LoVo (cell line): ENCODE results near the gene VPS4B.
"Not testable (repeated sequence)": the region's sequence is repeated elsewhere in the genome, so short reads cannot be mapped to it uniquely, and the experiment has no call there.

ENCODE experiments used
- DNase-seq: peaks from one replicate; pipeline ENCODE4 v3.0.0-alpha.2; 2016; ENCODE audit warnings: low spot score

Gene VPS4B

DNA sequence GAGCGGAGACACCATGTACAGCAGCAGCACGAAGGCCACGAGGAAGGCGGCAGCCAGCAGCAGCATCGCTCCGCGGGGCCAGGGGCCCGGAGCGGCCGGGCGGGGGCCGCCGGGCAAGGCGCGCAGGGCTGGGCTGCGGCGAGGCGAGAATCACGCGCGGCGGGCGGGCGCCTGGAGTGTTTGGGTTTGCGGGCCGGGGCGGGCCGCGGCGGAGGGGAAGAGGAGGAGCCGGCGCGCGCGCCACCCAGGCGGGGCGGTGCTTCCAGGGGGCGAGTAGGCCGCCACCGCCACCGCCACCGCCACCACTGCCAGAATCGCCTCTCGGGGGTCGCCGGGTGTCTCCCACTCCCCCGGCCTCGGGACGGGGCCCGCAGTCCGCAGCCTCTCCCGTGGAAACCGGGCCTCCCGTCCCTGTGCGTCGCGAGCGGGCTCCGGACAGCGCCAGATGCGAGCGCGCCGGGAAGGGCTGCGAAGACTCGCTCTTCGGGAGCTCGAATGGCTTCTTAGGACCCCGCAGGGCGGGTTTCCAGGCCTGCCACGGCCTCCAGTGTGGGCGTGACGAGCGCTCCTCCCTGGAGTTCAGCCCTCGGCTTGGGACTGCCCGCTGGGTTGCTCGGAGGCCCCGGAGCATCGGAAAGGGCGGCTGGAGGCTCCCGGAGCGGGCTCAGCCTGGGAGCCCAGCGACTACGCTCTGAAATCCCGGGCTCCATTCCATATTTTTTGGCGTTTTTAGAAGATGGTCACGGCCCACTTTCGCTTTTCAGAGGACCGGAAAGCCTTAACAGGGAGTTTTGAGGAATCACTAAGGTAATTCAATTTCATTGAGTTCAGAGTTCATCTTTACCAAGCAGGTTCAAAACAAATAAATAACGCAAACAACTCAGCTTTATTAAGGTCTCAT is 55.0 kb downstream of the VPS4B start, which contains the start of gene KDSR:
KDSR (minus strand) TSS at position 154 of the 901 bp plus-strand sequence; CDS start at position 66, 88 bp downstream.
- DNase-seq, result peak; percentile 94

DNA sequence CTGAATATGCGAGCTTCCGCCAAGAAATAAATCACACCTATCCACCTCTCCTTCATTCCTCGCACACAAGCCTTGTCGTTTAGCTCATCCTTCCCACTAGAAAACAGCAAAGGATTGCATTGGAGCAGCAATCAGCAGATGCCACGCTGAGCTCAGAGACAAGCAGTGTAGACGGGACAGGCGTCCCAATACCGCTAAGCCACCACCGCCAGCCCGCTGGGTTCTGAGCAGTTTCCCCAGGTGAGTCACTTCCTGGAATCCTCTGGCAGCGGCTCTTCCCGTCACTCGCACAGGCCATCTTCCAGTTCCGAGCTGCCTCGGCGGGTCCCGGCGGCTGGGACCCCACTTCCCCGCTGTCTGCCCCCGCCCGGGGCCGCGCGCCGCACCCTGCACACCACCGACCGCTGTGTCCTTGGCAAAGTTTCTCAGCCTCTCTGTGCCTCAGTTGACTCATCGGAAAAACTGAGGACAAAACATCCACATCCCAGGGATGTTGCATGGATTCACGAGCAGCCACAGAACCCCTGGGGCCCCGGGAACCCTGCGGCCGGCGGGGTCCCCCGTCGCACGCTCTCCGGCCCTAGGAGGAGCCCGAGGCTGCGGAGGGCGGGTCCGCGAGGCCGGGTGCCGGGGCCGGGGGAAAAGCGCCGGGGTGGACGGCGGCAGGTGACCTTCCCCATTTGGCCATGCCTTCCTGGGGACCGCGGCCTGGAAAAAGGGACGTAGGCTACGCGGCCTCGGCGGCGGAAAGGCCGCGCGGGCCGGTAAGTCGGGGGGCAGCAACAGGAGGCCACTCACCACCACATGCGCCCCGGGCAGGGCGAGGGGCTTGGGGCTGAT is 55.8 kb downstream of the VPS4B start:
- peak; percentile 79 for DNase-seq

DNA sequence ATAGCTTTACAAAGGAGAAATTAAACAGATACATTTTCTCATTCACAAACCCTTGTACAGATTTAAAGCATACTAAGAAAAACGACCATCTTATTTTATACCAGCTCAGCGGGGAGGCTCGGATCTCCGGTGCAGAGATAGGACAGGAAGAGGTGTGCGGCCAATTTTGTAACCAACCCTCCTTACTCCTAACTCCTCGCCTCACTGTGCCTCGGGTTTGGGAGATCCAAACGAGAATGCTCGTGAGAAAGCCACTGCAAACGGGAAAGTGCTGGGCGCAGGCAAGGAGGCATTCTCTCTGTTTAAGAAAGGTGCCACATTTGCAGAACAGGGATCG is 56.4 kb downstream of the VPS4B start:
- no peak for DNase-seq

DNA sequence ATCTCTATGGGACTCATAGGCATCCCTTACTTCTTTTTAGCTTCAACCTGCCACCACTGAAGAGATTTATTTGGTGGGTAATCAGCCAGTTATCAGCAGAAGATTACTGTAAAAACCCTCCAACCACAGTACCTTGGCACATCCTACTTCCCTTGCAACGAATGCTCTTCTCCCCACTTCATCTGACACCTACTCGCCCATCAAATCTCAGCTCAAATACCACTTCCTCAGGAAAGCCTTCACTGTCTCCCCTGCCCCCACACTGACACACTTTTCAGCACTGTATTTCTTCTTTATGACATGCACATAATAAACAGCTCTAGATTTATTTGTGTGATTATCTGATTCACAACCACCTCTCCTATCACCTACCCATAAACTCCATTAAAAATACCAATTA is 58.3 kb downstream of the VPS4B start:
- DNase-seq, result no peak

DNA sequence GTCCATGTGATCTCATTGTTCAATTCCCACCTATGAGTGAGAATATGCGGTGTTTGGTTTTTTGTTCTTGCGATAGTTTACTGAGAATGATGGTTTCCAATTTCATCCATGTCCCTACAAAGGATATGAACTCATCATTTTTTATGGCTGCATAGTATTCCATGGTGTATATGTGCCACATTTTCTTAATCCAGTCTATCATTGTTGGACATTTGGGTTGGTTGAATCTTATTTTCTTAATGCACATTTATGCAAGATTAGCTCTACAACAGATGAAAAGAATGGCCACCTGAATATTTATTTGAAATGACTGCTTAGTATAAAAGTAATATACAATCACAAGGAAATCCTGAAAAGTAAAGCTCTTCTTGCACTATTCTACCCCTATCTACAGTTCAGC is 58.9 kb downstream of the VPS4B start:
- not testable (repeated sequence) for DNase-seq

DNA sequence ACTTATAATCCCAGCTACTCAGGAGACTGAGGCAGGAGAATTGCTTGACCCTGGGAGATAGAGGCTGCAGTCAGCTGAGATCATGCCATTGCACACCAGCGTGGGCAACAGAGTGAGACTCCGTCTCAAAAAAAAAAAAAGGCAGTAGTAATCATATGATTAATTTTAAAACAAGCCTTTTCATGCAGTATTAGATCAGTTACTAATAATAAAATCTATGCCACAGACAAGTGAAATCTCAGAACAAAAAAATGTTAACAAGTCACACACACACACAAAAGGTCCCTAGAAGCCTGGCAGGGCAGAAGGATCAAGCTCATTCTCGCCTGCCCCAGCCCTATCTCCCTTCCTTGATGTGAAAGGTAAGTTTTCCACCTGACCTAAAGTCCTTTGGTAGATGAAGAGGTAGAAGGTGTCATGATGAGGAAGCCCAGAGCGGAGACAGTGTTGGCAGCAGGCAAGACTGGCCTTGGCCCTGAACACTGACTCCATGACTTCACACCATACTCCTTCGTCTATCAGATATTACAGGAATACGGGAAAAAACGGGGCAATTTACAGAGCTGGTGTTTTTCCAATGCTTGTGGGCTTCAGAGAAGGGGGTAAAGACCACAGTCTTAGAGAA is 65.9 kb downstream of the VPS4B start:
- DNase-seq, result no peak

DNA sequence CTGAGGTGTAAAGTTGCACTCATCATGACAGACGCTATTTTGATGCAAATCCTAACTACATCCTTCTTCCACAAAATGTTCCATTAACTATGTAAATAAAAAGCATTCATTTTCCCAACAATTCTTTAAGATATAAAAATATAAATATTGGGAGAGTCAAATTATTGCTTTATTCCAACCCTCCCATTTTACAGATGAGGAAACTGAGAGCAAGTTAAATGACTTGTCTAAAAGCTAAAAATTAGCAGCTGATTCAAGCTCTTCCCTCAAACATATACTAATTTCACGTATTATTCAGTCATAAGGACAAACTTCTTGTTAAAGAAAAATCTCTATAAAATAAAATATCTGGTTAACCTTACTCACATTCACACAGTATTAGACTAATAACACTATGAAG is 72.0 kb downstream of the VPS4B start:
- DNase-seq, result no peak

DNA sequence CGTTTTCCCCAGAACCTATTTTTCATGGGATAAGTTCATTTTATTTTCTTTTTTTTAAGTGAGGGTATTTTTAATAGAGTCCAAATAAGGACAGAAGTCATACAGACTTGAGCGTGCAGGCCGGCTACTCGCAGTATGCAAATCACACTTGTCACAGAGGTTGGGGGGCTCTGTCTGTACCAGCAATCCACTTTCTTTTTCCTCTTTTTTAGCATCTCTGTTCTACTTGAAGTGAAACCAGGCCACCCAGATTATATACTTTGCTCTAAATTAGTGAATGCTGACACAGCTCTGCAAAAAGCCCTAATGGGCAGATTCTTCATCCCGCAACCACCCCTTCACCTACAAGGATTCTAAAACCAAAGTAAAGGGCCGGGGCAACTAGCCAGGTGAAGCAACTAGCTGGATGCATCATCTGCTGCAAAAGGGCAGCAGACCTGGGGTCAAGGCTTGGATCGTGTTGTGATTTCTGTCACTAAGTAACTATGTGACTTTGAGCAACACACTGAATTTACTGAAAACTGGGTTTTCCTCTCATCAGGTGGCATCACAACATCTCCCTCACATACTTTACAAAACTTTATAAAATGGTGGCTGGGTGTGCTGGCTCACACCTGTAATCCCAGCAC is 73.7 kb downstream of the VPS4B start:
- DNase-seq, result no peak

DNA sequence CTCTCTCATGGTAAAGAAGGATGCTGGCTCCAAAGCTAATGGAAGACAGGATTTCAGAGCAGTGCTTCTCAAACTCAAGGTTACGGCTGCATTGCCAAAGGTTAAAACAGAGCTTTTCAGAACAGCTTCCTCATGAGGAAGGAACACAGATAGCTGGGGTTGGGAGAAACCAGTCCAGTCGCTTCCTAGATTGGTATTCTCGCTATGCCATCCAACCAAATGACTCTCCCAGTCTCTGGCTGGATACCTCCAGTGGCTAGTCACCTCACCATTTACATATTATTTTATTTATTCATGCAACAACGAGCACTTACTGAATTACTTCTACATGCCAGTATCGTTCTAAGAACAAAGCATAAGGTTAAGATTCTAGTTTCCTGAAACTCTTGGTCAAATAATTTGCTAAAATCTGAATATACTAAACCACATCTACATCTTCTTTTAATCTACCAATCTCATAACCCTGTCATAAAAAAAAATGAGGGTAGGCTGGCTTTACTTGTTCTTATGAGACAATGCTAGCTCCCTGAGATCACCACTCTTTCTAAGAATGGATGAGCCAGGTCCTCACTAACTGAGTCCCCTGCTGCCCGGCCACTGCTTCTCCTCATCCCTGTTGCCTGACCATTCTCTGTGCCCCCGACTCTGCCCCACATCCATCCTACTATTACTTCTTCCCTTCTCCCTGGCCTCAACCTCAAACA is 75.6 kb downstream of the VPS4B start:
- DNase-seq, result no peak

DNA sequence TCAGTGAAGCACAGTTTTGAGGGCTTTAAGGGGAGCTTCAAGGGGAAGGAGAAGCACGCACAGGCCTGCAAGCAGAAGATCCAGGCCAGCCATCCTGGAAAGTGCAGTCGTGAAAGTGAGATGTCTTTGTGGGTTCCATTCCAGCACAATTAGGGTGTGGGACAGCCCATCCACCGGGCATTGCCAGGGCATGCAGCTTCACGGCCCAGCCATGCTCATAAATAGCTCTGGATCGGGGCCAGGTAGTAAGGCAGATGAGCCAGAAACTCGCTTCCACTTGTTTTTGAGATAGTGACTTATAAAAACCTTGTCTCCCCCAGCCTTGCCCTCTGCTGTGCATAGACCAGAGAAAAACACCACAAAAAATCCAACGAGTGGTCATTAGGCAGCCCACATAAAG is 76.2 kb downstream of the VPS4B start:
- DNase-seq, result peak; percentile 12

DNA sequence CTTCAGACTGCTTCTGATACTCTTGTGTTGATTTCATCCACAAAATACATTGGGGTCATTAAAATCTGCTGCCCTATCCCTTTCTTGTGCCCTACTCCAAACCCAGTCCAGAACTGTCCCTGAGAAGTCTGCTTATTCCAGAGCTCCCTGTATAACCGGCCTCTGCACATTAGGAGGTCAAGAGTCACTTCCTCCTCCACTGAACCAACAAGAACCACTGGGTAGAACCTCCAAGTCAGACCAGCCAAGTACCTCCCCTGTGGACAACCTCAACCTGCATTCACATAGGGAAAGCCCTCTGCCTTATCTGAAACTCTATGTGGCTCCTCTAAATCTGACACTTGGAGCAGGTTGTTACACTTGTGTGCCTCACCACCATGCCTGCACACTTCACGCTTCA is 77.4 kb downstream of the VPS4B start:
- no peak for DNase-seq

DNA sequence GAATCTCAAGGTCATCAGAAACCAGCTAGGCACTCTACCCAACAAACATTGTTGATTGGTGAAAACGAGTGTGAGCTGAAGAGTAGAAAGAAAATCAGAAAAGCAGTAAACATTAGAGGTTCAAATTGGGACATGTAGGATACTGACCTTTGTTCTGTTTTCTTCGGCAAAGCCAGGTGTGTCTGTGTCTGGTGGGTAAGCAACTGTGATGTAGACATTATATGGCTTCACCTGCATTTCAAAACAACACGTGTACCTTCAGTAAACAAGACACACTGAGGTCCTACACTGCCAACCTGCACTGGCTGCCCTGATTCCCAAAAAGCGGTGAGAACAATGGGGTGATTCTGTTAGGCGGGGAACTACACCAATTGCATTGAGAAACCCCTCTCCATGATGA is 78.0 kb downstream of the VPS4B start:
- no peak for DNase-seq

DNA sequence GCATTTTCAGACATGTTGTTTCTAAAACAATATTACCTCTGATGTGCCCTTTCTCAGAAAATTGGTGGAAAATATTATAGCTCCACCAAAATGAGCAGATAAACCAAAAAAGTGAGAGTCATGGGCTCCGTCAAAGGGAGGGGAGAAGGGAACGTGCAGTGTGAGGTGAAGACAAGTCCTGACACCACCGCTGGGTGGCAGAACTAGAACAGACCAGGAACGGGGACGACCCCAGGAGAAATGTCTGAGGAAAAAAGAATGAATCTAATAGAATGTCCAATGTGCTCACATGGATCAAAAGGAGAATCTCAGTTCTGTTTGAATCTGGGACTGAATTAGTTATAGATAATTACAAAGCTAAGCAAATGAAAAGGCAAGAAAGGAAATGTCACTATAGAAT is 80.1 kb downstream of the VPS4B start:
- no peak for DNase-seq

DNA sequence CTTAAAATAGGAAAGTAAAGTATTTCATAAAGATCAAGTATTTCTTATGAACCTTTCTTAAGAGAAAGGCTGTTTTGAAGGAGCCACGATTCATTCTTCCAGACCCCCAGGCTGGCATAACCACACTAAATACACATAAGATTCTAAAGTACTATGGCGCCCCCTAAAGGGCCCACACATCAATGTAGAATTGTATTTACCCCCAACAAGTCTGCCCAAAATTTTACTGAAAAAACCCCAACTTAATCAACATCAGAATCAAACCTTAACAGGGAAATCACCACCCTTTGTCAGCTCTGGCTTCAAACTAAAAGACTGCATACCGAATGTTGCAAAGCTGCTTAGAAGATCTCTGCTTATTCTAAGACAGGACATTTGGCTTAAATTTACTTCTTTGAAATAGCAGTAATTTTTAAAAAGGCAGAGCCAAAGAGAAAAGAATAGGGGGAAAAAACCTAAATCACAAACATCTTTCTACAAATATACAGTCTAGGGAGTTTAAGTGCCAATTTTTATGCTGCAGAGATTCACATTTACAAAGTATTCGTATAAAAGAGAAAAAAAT is 82.3 kb downstream of the VPS4B start:
- DNase-seq, result no peak
